GM12873 (cell line): Measurements from ENCODE around the gene PNKP.

ENCODE experiments used
- CTCF ChIP-seq: IDR thresholded peaks from 2 replicates; pipeline ENCODE4 v1.5.1; 2012; ENCODE audit warnings: low read depth, mild to moderate bottlenecking, moderate library complexity, low read length, control low read depth; ENCODE audit not compliant: insufficient read depth; ENCODE audit errors: missing control alignments

PNKP gene

GRCh38 chr19:49820125-49820524, 47.3 kb downstream of the PNKP start:
- TF ChIP-seq CTCF, result no peak

GRCh38 chr19:49818649-49819370, 48.6 kb downstream of the PNKP start:
- TF ChIP-seq CTCF, result no peak

GRCh38 chr19:49817964-49818648, 49.3 kb downstream of the PNKP start, which contains the start of gene MED25:
TSS of gene MED25 (plus strand) at chr19:49818289. CDS start at chr19:49818342, 53 bp downstream.
- TF ChIP-seq CTCF, result peak; percentile 21

GRCh38 chr19:49816590-49816989, 50.8 kb downstream of the PNKP start:
- no peak for TF ChIP-seq CTCF

- no peak for TF ChIP-seq CTCF
These were observed 53.4 kb downstream of the PNKP start for GRCh38 chr19:49814010-49814409.

GRCh38 chr19:49812997-49813861, 54.1 kb downstream of the PNKP start, which contains the start of gene FUZ:
TSS of gene FUZ (minus strand) at chr19:49813292. CDS start at chr19:49813106, 186 bp downstream.
- peak; percentile 18 for TF ChIP-seq CTCF
